ENCODE measurements around the gene MYO6. TPM values are rescaled to one million over a fixed set of nuclear protein-coding genes. Genes with fewer than 3 reads are reported as not detected.

The MYO6 gene
- total RNA-seq, 1 donor from 2014 or later = 34.4 TPM

DNA sequence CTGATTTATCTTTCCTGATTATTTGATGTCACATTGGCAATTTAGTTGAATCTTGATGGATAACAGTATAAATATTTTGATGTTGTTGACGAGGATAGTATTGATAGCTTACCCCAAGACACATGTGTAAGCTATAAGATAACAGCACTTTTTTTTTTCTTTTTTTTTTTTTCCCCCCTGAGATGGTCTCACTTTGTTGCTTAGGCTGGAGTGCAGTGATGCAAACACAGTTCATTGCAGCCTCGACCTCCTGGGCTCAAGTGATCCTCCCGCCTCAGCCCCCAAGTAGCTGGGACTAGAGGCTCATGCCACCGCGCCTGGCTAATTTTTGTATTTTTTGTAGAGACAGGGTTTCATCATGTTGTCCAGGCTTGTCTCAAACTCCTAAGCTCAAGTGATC lies 21.8 kb downstream of the MYO6 start:
- DNase-seq = no peak

DNA sequence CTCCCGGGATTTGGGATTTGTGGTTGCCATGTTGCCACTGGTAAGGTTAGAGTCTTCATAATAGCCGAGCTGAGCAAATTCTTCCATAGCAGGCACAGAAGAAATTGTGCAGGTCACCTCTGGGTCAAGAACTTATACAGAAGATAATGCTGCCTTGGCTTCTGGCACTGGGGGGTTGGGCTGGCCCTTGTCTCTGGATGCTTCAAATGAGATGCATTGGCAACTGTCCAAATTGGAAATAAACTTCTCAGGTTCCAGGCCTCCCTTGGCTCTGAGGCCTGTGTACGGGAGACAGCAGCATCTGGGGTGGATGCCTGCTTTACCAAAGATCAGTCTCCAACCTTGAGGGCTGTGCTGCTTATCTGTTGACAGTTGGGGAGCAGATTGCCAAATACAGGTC lies 26.2 kb downstream of the MYO6 start:
- DNase-seq = no peak

DNA sequence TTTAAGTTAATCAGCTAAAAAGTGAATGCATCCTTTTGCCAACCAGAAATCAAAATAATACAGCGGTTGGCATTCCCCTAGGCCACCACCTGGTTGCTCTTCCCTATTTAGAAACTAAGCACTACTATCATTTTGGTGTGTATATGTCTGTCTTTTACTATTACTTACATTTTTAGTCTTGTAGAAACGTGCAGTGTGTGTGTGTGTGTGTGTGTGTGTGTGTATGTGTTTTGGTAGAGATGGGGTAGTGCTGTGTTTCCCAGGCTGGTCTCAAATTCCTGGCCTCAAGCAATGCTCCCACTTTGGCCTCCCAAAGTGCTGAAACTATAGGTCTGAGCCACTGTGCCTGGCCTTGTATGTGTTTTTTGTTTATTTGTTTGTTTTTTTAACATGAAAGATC lies 27.4 kb downstream of the MYO6 start:
- no peak for DNase-seq

DNA sequence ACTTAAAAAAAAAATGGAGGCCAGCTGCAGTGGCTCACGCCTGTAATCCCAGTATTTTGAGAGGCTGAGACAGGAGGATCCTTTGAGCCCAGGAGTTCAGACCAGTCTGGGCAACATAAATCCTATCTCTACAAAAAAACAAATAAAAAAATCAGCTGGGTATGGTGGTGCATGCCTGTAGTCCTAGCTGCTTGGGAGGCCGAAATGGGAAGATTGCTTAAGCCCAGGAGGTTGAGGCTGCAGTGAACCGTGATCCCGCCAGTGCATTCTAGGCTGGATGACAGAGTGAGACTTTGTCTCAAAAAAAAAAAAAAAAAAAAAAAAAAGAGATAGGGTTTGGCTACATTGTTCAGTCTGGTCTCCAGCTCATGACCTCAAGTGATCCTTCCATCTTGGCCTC lies 29.7 kb downstream of the MYO6 start:
- no peak for DNase-seq

DNA sequence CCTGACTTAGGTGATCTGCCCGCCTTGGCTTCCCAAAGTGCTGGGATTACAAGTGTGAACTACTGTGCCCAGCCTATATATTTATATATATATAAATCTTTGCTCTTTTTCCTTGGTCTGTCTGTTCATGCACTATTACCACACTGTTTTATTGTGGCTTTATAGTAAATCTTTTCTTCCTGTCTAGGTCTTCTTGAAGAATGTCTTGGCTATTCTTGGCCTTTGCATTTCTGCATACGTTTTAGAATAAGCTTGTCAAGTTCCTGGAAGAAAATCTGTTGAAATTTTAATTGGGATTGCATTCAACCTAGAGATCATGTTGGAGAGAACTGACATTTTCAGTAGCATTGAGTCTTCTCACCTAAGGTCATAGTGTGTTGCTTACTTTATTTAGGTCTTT lies 37.1 kb downstream of the MYO6 start:
- DNase-seq = no peak

DNA sequence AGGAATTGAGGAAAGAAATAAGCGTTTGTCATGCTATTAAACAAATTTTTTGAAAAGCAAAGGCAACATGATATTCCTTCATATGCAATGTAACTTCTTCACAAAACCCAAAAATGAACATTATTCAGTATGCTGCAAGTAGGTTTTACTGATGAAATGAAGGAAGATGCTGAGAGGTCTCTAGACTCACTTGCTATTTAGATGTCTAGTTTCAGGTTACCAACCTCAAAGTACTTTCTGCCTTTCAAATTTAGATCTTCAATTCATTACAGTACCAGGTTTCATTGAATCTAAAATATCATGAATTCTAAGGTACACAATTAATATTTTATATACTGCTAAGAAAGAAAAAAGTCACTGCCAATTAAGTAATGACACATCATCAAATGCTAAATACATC lies 39.9 kb downstream of the MYO6 start:
- no peak for DNase-seq

DNA sequence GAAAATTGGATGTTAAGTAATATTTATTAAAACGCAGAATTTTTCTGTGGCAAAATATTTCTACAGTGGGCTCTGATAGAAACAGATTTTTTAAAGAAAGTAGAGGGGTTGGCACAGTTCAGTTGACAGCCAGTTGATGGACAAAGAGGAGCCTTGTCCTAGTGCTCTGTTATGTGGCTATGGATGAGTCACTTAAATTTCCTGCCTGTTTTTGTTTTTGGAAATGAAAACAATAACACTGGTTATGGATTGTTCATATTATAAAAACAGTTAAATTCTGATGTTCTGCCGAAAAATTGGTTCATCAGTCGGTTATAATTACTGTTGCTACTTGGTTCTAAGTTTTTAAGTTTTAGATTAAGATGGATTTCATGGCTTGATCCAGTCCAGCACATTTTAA lies 42.8 kb downstream of the MYO6 start:
- peak; percentile 64 for DNase-seq

DNA sequence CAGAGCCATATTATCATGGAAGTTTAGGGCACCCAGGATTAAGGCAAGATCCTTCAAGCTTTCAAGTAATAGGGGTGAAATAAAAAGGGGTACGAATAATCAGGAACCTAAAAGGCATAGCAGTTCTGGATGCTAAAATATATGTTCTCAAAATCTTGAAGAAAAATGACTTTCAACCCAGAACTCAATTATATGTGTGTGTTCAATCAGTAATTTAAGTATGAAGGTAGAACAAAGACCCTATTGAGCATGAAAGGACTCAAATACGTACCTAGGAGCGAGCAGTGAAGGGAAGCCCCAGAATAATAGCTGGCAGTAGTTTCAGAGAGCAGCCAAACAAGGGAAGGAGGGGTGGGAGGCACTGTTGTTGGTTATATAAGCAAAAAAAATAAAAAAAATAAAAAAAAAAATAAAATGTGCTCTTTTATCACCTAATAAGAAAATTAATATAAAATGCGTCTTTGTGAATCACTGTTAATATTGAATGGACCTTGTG lies 45.4 kb downstream of the MYO6 start:
- no peak for DNase-seq

DNA sequence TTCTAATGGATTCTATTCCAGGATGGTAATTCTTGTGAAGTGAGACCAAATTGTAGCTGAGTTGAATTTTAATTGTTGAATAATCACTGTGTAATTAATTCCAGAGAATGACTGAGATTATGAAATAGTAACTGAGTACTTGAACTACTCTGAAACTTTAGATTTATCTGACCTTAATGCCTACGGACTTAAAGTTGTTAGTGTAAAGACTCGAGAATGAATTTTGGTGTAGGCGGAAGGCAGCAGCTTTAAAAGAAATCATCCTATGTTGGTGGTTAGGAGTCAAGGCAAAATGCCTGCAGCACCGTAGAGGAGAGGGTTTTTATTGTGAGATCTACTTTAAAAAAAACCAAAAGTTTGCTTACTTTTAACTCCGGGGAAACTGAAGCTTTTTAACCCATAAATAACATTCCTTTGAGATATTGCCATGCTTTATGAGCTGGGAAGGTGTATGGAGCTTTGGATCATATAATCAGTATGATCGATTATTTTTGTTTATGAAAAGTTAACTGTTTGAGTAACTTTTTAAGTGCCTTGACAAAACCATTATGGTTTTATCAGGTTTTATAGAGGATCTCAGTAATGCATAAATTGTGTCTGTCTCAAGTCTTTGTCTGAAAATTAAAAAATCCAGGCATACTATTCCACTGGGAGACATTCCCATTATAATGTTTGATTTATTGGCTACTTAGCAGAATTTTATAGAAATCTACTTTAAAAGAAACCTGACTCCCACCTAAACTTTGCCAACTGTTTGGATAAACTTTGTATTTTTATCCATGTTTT lies 46.1 kb downstream of the MYO6 start:
- DNase-seq = no peak

DNA sequence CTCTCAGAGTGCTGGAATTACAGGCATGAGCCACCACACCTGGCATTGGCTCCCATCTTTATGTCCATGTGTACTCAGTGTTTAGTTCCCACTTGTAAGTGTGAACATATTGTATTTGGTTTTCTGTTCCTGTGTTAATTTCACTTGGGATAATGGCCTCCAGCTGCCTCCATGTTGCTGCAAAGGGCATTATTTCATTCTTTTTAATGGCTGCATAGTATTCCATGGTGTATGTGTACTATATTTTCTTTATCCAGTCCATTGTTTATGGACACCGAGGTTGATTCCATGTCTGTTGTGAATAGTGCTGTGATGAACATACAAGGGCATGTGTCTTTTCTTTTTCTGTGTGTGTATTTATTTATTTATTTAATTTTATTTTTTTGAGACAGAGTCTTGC lies 47.7 kb downstream of the MYO6 start:
- no peak for DNase-seq

DNA sequence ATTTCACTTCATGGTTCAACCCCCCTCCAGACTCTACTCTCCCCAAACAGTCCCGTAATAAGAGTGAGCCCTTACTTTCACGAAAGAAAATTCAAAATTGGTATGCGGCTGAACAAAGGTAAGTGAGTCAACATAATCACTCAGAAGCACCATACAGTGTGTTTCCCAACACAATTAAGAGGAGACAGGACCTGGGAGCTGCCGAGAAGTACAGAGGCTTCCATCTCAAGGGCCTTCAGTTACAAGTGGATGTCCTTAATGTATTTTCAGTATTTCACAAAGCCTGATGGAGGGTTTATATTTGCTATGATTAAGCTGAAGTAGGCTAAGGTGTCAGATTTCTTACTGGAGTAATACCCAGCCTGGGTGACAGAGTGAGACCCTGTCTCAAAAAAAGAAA lies 51.1 kb downstream of the MYO6 start:
- no peak for DNase-seq

DNA sequence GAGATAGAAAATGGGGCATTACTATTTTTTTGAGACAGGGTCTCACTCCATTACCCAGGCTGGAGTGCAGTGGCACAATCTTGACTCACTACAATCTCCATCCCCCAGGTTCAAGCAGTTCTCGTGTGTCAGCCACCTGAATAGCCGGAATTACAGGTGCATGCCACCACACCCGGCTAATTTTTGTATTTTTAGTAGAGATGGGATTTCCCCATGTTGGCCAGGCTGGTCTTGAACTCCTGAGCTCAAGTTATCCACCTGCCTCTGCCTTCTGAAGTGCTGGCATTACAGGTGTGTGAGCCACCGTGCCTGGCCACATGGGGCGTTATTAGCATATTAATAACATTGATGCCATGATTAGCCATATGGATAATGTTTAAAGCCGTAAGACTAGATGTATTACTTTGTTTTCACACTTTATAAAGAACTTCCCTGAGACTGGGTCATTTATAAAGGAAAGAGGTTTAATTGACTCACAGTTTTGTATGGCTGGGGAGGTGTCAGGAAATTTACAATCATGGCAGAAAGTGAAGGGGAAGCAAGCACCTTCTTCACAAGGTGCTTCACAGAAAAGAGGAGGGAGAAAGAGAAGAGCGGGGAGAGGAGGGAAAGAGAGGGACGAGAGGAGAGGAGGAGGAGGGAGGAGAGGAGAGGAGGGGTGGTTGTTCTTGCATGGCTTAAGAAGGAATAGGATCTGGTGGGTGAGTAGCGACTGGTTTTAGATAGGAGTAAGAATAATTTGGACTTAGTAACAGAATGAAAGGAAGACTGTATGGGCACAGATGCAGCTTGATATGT lies 51.9 kb downstream of the MYO6 start:
- DNase-seq = no peak

DNA sequence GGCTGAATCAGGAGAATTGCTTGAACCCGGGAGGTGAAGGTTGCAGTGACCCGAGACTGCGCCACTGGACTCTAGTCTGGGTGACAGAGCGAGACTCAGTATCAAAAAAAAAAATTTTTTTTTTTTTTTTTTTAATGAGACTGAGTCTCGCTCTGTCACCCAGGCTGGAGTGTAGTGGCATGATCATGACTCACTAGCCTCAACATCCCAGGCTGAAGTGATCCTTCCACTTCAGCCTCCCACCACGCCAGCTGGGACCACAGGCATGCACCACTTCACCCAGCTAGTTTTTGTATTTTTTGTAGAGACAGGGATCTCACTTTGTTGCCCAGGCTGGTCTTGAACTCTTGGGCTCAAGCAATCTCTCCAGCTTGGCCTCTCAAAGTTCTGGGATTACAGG lies 53.3 kb downstream of the MYO6 start:
- no peak for DNase-seq

DNA sequence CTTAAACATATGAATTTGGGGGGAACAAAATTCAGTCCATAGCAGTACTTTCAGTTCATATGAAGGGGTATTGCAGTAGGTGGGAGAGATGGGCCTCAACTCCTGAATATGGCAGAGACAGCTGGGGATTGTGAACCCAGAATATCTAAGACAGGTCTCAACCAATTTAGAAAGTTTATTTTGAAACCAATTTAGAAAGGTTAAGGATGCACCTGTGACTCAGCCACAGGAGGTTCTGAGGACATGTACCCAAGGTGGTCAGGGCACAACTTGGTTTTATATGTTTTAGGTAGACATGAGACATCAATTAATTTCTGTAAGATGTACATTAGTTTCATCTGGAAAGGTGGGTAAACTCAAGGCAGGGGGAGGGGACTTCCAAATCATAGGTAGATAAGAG lies 59.5 kb downstream of the MYO6 start:
- no peak for DNase-seq

DNA sequence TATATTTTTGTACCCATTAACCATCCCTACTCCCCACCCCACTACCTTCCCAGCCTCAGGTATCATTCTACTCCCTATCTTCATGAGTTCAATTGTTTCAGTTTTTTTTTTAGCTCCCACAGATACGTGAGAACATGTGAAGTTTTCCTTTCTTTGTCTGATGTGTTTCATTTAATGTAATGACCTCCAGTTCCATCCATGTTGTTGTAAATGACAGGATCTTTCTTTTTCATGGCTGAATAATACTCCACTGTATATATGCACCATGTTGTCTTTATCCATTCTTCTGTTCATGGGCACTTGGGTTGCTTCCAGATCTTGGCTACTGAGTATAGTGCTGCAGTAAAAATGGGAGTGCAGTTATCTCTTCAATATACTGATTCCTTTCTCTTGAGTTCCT lies 63.5 kb downstream of the MYO6 start:
- DNase-seq = no peak

DNA sequence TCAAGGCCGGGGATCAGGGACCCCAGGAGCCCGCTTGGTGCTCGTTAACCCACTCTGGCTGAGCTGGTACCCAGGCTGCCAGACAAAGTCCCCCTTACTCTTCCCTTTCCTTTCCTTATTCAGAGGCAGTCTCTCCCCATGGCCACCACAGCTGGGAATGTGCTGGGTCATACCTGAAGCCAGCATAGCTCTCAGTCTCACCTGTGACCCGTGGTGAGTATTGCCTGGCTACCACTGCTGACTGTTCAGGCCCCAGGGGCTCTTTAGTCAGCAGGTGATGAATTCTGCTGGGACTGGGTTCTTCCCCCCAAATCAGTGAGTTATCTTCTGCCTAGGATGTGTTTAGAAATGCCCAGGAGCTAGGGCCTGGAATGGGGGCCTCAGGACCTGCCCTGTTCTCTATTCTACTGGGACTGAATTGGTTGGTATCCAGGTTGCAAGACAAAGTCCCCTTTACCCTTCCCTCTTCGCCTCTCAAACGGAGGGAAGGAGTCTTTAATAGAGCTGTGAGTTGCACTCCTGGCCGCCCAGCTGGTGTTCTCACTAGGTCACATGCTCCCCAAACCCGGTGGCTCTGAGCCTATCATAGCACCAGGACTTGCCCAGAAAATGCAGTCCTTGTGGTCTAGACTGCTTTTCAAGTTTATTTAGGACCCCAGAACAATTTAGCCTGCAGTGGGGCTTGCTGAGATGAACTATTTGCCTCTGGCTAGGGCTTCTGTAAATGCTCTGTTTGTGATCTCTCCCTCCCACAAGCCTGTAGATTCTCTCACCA lies 64.6 kb downstream of the MYO6 start:
- no peak for DNase-seq

DNA sequence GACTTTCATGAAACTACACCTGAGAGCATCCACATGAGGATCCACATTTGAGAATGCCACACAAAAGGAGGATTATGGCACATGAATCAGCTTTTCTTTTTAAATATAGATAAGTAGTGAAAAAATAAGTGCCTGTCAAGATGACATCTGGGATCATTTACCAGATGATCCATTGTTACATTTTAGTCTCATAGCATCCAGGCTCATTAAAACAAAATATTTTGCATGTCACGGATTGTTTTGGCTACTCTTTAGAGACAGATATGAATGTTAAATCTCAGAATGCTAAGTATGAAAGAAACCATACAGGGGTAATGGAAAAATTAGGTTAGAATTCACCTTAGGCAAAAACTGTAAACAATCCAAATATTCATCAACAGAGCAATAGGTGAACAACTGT lies 66.7 kb downstream of the MYO6 start:
- DNase-seq = no peak

DNA sequence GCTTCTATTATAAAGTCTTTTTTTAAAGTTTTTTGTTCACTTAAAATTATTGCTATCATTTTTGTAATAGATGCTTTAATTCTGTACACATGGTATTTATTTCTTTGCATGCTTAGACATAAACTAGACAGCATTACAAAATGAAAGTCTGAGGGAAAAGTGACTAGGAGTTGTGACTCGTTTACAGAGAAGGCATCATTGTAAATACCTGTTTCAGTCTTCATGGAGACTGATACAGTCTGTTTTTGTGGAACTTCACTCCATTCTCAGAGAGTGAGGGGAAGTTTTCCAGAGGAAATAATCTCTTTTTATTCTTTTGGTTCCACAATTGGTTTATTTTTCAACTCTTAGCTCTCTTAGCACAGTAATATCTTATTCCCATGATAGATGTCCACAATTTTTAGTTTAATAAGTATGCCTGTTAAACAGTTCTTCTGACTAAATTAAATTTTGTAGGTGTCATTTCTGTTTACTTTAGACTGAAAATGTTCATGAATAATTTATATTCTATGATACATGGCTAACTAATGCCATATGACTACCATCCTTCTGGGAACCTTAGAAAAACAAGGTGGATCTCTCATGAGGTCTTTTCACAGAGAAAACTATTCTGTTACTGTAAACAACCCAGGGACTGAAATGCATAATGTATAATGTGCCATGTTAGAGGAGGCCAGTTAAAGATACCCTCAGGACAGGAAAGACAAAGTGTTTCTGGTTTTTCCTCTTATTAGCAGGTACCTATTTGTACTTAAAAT lies 69.2 kb downstream of the MYO6 start:
- DNase-seq = no peak

DNA sequence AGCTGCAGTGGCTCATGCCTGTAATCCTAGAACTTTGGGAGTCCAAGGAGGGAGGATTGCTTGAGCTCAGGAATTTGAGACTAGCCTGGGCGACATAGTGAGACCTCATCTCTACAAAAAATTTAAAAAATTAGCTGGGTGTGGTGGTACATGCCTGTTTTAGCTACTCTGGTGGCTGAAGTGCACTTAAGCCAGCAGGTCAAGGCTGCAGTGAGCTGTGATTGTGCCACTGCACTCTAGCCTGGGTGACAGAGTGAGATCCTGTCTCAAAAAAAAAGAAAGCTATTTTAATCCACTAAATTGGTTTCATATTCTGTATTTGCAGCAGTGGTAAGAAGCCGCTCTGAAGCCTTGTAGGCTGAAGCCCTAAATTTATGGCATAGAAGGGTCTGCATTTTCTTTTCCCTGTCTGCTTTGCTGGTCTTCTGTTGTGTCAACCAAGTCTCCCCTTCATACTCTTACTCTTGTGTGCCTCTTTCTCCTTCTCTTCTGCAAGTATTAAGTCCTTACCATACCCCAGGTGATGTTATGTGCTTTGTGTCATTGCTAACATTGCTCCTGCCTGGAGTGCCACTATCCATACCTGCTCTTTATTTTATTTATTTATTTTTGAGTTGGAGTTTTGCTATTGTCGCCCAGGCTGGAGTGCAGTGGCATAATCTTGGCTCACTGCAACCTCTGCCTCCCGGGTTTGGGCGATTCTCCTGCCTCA lies 70.9 kb downstream of the MYO6 start:
- DNase-seq = no peak

DNA sequence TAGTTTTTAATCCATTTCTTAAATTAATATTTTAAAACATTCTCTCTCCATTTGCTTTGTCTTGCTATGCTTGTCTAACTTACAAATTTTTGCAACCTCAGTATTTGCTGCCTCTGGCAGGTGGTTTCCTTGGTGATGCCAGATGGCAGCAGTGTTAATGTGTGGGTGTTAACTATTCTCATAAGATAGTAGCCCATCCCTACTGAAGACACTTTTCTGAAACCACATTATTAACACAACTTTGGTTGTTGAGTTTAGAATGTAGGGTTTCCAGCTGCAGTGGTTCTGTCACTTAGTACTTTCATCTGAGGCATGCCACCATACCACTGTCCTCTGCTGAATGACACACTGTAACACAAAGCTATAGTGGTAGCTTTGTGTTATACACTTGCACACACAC lies 75.1 kb downstream of the MYO6 start:
- DNase-seq = no peak

DNA sequence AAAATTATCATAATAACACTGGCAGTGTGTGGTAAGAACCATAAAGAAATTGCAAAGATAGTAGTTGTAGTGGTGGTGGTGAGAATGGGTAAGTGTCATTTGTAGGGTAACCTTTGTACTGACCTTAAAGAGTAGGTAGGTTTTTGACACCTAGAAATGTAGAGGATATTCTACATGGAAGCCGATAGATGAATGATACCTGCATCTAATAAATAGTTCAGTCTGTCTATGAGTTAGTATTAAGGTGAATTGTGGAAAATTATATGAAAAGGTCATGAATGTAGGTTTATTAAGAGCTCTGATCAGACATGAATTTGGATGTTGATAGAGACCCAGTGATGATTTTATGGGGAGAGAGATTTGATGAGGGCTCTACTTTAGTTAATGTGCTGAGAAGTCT lies 78.1 kb downstream of the MYO6 start:
- no peak for DNase-seq
